ENCODE data around the gene DENND5B.
"Not testable (repeated sequence)": the region's sequence is repeated elsewhere in the genome, so short reads cannot be mapped to it uniquely, and the experiment has no call there.

DENND5B gene

GRCh38 chr12:31590642-31591379 is at the start of gene DENND5B:
Gene DENND5B (minus strand): TSS chr12:31591136. CDS start chr12:31590832, 304 bp downstream.
- DNase-seq (ENCODE audit: low spot score) (peak; percentile 19), FAIRE-seq (no peak)

GRCh38 chr12:31634620-31635019 is 43.7 kb upstream of the DENND5B start:
- DNase-seq (ENCODE audit: low spot score), result no peak
- FAIRE-seq, result no peak

DNA sequence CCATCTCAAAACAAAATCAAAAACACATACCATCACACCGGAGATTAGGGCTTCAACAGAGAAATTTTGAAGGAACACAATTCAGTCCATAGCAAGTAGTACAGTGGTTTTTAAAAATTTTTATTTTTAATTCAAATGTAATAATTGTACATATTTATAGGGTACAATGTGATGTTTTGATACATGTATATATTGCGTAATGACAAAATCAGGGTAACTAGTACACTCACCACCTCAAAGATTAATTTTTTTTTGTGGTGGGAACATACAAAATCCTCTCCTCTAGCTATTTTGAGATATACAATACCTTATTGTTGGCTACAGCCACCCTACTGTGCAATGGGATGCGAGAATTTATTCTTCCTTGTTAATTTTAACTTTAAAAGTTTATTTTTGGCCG is 42.5 kb upstream of the DENND5B start:
- FAIRE-seq, result no peak
- DNase-seq (ENCODE audit: low spot score), result no peak

GRCh38 chr12:31631809-31632208 is 40.9 kb upstream of the DENND5B start:
- DNase-seq (ENCODE audit: low spot score) (no peak), FAIRE-seq (no peak)

DNA sequence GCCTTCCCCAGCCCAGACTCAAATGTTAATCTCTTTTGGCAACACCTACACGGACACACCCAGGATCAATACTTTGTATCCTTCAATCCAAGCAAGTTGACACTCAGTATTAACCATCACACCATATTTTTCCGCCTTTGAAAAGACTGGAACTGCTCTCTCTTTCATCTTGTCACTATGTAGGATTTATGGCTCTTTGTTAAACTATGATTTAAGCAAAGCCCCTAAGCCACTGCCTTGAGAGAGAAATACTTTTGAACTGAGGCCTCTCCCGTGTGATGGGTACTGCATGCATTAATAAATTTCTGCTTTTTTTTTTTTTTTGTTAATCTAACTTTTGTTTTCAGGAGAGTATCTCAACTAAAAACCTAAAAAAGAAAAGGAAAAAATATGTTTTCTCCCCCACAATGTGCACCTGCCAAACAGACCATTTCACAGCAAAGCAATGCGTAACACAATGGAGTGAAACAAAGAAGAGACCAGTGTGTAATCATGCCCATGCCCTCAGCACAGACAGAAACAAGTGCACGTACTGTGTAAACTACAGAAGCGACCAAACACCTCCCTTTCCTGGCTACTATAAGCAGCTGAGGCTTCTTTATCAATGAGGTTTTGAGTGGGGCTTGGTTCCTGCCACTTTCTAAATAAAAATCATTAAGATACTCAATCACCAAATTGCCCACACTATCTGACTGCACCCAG is 40.2 kb upstream of the DENND5B start:
- DNase-seq (ENCODE audit: low spot score), result no peak
- no peak for FAIRE-seq

DNA sequence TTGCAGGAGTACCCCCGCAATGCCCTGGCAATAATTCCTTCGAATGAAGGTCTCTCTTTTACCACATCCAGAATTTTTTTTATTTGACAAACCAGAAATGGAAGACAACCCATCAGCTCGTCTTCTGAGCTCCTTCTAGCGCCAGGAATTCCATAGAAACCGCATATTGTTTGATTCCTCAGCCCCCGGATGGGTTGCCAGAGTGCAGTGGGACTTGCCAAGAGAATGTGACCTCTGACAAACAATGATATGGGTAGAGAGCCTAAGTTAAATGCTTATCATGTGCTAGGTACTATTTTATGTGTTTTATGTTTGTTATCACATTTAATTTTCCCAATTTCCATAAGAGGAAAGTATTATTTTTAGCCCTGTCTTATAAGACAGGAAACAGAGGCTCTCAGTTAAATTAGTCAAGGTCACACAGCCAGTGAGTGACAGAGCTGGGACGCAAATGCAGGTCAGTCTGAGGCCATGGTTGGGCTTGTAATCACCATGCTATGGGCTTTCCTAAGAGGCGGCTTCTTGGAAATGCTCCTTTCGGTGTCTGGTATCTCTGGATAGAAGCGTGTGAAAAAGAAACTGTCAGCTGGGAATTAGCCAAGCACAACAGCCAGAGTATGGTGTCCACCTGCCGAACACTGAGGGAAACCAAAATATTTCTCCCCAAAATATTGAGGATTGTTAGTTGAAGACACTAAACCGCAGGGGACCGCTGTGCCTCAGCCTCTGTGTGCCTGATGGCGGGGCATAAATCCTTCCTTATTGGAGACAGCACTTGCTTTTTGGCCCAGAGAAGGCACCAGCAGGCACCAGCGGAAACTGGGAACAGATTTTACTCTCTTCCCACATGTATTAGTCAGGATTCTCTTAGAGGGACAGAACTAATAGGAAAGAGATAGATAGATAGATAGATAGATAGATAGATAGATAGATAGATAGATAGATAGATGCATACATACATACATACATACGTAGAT is 39.1 kb upstream of the DENND5B start:
- no peak for FAIRE-seq
- no peak for DNase-seq (ENCODE audit: low spot score)

DNA sequence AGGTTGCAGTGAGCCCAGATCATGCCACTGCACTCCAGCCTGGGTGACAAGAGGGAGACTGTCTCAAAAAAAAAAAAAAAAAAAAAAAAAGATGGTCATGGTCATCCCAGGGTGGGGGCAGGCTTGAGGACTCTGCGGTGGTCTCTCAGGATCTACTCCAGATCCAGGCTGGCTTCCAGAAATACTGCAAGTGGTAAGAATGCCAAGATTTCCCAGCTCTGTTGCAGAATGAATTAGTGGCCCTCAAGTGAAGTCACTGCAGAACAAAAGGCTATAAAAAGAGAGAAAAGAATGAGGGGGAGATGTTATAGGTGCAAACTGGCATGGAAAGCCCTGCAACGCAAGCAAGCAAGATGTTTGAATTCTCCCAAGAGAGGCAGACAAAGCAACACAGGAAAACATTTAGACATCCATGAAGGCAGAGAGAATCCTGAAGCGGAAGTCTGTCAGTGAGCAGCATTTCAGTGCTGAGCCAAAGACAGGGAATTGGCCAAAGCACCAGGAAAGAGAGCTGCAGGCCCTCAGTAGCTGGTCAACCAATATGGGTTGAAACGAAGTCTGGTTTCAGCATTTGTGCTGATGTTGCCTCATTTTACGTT is 36.6 kb upstream of the DENND5B start:
- no peak for FAIRE-seq
- no peak for DNase-seq (ENCODE audit: low spot score)

- FAIRE-seq (no peak), DNase-seq (ENCODE audit: low spot score) (no peak)
These were observed 35.5 kb upstream of the DENND5B start for GRCh38 chr12:31626270-31626995.

DNA sequence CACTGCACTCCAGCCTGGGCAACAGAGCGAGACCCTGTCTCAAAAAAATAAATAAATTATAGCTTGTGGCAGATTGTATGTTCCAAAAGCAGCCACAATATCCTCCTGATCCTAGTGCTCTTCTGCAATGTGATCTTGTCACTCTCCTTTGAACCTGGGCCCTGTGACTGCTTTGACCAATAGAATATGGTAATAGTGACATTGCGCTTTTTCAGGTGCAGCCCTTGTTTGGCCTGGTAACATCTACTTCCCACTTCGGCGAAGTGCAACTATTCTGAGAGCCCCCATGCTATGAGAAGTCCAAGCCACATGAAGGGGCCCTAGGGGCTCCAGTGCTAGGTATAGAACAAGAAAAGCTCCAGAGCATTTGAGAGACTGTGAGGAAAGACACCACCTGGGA is 31.1 kb upstream of the DENND5B start:
- FAIRE-seq, result no peak
- DNase-seq (ENCODE audit: low spot score), result no peak

- DNase-seq (ENCODE audit: low spot score) (peak; percentile 62), FAIRE-seq (no peak)
These were observed 29.4 kb upstream of the DENND5B start for GRCh38 chr12:31620311-31620710.

DNA sequence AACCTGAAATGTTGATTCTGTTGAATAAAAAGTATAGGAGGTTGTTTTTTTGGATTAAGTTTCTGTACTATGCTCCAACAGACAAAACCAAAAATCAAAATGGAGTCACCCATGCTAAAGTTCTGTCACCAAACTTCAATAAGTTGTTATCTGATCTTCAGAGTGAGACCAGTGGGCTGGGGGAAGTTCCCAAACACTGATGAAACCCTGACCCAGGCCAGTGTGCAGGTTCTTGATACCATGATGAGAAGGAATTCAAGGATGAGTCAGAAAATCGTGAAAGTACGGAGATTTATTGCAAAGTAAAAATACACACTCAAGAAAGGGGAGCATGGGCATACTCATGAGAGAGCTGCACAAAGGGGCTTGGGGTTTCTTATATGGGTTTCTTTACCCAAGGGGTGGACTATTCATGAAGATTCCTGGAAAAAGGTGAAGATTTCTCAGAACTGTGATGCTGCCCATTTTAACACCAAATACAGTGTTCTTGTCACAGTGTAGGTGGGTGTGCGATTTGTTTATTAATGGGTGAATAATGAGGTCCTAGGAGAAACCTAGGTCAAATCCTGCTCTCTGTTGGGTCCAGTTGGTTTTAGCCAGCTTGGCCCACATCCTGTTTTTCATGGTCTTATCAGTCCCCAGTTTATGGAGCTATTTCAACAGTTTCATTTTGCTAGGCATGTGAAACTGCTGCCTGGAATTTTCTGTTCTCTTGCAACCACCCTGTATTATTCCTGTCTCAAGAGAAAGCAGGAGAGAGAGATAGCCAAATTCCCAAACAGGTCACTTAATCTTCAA is 27.5 kb upstream of the DENND5B start:
- FAIRE-seq, result no peak

DNA sequence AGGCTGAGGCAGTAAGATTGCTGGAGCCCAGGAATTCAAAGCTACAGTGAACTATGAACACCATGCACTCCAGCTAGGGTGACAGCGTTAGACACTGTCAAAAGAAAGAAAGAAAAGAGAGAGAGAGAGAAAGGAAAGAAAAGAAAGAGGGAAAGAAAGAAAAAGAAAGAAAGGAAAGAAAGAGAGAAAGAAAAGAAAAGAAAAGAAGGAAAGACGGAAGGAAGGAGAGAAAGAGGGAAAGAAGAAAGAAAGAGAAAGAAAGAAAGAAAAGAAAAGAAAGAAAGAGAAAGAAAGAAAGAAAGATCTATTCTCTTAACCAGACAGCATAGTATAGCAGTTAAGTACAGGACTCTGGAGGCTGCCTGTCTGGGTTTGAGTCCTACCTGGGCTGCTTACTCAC is 21.9 kb upstream of the DENND5B start:
- DNase-seq (ENCODE audit: low spot score) (no peak), FAIRE-seq (no peak)

More for the DNA sequence above, 27.5 kb upstream of the DENND5B start:
- no peak for DNase-seq (ENCODE audit: low spot score)

GRCh38 chr12:31608299-31608698 is 17.4 kb upstream of the DENND5B start:
- not testable (repeated sequence) for FAIRE-seq; DNase-seq (ENCODE audit: low spot score)

DNA sequence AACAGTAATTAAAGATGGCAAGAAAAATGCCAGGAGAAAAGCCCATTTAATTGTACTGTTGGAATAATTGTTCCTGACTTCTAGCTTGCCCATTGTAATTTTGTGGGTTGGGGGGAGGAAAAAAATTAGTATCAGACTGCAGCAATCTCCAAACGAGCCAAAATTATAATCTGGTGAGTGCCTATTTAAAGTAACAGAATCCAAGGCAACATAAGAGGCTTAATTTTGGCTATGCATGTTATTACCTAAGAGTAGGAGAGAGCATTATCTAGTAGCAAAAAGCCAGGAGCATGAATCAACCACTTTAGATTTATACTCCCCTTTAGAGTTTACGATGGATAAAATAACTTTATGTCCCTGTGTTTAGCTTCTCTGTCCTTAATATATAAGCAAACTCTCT is 14.6 kb upstream of the DENND5B start:
- no peak for DNase-seq (ENCODE audit: low spot score)
- no peak for FAIRE-seq

GRCh38 chr12:31603546-31604009 is 12.6 kb upstream of the DENND5B start:
- no peak for DNase-seq (ENCODE audit: low spot score)
- FAIRE-seq, result no peak

- DNase-seq (ENCODE audit: low spot score) (no peak), FAIRE-seq (no peak)
These were observed 9.8 kb upstream of the DENND5B start for GRCh38 chr12:31600750-31601149.

DNA sequence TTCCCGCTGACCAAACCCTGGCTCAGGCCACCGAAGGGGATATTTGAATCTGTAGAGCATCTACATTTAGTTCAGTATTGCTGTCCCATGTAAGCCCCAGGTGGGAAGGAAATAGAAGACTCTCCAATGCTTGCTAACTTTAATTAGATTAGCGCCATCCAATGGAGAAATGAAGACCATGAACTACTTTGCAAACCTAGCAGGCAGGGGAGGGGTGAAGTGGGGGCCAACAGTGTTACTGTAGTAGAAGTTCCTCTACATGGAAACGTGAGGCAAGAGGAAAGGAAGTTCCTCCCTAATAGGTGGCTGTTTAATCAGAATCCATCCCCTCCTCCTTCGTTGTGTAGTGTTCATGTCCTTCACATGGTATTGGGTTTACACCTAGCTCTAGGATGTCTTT is 9.3 kb upstream of the DENND5B start:
- DNase-seq (ENCODE audit: low spot score) (no peak), FAIRE-seq (no peak)

- FAIRE-seq (no peak), DNase-seq (ENCODE audit: low spot score) (no peak)
These were observed 8.1 kb upstream of the DENND5B start for GRCh38 chr12:31599053-31599452.

GRCh38 chr12:31597066-31597465 is 6.1 kb upstream of the DENND5B start:
- FAIRE-seq (no peak), DNase-seq (ENCODE audit: low spot score) (no peak)

DNA sequence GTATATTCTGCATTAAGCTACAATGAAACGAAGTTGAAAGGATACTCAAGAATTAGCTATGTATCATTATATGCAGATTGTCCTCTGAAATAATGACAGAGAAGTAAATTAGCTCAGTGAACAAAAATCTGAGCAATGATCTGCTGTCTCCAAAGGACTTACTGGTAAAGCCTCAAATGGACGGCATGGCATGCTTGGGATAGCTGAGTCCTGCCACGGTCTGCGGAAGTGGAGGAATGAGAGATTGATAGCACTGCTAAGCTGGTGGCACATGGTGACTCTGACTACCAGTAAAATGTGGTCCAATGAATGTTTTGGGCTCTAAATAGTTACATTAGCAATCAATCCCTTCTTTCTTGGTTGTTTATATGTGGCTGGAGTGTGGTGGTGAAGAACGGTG is 3.7 kb upstream of the DENND5B start:
- FAIRE-seq (no peak), DNase-seq (ENCODE audit: low spot score) (no peak)
